NCI-H510A treated with DMSO at 0.1 percent for 48 hours (cell line): ENCODE data around the gene PRMT6.
"Not testable (repeated sequence)": the region's sequence is repeated elsewhere in the genome, so short reads cannot be mapped to it uniquely, and the experiment has no call there.

Source experiments
- DNase-seq: peaks from one replicate; lab custom pipeline; 2025; lab: John Stamatoyannopoulos, UW

Gene PRMT6

DNA sequence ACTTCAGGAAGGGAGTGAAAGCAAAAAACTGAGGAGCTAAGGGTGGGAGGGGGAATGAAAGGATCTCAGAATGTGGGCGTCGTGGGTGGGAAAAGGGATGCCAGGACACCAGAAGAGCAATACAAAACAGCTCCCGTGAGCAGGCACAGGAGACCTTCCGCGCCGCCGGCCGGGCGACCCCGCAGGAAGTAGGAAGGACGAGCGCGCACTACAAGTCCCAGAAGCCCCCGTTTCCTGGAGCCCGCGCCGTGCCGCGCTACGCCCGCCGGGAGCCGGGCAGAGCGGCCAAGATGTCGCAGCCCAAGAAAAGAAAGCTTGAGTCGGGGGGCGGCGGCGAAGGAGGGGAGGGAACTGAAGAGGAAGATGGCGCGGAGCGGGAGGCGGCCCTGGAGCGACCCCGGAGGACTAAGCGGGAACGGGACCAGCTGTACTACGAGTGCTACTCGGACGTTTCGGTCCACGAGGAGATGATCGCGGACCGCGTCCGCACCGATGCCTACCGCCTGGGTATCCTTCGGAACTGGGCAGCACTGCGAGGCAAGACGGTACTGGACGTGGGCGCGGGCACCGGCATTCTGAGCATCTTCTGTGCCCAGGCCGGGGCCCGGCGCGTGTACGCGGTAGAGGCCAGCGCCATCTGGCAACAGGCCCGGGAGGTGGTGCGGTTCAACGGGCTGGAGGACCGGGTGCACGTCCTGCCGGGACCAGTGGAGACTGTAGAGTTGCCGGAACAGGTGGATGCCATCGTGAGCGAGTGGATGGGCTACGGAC lies at the start of gene PRMT6:
TSS of gene PRMT6 (plus strand) at position 249 of the 771 bp plus-strand sequence. CDS start at position 291, 42 bp downstream.
- DNase-seq, result peak; percentile 74

DNA sequence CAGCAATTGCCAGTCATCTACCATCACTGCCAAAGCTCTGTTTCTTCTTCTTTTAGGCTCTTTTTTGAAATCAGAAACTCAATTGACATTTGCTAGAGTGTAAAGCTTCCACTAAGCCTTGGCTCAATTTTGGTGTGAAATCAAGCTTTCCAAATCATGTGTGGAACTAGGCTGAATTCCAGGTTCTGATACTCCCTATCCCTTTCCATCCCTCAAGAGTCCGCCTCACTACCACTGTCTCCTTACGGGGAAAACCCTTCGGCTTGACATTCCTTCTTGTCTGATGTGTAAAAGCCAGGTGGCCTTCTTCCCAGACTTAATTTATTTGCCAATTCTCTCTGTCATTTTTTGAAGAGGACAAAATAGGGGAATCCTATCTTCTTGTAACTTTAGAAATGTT lies 47.2 kb upstream of the PRMT6 start:
- no peak for DNase-seq

DNA sequence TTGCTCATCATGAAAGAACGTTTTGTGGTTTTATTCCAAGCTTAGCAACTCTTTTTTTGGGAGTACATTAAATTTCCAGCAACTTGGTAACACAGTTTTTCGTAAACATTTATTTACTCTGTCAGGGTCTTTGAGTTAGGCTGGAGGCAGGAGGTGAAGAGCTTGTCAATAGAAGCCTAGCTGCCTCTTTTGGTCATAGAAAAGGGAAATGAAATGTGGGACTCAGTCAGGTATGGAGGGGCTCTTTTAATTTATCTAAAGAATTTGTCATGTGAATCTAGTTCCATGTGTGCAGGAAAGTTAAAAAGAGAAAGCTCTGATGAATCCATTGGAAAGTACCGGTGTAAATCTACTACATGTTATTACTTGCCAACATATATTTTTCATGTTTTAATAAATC lies 45.9 kb upstream of the PRMT6 start:
- no peak for DNase-seq

DNA sequence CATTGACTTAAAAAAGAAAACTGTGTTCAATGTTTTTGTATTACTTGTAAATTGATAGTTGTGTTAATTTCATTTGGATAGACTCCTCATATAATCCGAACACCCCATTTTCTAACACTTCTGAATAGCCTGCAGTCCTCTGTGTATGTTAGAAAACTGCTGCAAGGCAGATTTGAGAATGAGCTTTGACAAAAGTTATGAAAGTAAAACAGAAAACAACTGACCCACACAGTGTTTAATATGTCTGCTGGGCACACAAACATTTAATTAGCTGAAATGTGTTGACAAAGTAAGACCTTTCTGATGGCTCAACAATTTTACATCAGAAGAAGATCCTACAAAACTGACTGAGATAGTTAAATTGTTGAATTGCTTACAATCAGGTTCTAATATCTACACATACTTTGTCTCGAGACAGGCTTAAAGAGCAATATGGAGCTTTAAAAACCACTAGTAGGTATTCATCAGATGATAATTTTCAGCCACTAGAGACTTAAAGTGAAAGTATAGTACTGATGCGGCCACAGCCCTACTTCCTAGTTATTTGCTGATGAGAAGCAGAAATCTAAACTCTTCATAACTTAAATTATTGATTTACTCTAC lies 40.0 kb upstream of the PRMT6 start:
- DNase-seq, result no peak

DNA sequence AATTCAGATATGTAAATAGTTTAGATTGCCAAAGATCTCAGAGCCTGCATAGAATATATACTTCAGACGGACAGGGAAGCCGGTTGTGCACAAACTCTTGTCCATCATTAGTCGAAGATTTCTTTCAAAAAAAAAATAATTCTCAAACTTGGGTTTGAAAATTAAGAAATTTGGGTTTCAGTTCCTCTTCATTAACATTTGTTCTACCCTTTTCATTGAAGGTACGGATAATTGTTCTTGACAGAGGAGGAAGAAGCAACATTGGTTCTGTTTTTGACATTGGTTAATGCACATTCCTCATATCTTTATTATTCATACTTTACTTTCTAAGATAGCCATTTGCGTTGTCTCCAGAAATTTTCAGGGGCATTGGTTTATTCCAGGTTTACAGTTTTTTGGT lies 38.0 kb upstream of the PRMT6 start:
- no peak for DNase-seq

DNA sequence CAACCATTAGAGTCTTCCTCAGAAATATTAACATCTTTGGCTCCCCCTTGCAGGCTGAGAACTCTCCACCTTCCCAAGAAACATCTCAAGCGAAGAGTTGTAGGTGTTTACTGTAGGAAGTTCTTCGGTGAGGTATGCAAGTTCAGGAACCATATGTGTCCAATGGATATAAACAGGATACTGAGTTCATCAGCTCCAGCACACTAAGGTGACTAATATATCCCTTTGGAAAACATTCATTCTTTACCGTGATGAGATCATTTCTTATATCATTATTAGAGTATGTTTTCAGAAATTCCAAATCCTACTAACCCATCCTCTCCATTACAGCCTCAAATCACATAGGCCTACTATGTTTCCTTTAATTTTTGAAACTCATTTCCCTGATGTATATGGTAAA lies 37.3 kb upstream of the PRMT6 start:
- no peak for DNase-seq

DNA sequence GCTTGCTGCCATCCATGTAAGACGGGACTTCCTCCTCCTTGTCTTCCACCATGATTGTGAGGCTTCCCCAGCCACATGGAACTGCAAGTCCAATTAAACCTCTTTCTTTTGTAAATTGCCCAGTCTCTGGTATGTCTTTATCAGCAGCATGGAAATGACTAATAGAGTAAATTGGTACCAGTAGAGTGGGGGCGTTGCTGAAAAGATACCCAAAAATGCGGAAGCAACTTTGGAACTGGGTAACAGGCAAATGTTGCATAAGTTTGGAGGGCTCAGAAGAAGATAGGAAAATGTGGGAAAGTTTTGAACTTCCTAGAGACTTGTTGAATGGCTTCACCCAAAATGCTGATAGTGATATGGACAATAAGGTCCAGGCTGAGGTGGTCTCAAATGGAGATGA lies 17.6 kb upstream of the PRMT6 start:
- not testable (repeated sequence) for DNase-seq

DNA sequence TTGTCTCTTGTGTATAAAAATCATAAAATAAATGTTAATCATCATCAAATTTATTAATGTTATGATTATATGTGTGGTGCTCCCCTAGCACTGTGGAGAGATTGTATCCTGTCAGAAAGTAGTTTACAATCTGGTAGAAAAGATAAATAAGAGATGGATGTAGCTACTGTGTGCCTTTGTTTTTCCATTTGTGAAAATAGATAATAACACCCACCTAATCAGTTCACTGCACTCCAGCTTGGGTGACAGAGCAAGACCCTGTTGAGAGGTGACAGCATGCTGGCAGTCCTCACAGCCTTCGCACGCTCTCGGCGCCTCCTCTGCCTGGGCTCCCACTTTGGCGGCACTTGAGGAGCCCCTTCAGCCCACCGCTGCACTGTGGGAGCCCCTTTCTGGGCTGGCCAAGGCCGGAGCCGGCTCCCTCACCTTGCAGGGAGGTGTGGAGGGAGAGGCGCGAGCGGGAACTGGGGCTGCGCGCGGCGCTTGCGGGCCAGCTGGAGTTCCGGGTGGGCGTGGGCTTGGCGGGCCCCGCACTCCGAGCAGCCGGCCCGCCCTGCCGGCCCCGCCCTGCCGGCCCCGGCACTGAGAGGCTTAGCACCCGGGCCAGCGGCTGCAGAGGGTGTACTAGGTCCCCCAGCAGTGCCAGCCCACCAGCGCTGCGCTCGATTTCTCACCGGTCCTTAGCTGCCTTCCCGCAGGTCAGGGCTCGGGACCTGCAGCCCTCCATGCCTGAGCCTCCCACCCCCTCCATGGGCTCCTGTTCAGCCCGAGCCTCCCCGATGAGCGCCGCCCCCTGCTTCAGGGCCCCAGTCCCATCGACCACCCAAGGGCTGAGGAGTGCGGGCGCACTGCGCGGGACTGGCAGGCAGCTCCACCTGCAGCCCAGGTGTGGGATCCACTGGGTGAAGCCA lies 11.9 kb upstream of the PRMT6 start:
- not testable (repeated sequence) for DNase-seq

DNA sequence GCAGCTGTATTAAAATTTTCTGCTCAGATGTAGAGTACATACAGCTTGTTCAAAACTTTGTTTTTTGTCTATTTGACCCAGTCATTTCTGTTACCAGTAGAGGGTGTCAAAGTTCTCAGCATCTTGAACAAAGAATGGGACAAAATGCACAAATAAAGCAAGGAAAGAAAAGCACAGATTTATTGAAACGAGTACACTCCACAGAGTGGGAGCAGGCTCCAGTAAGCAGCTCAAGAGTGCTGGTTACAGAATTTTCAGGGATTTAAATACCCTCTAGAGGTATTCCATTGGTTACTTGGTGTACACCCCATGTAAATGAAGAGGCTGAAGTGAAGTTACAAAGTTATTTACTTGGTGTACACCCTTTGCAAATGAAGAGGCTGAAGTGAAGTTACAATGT lies 8.9 kb upstream of the PRMT6 start:
- DNase-seq, result no peak

DNA sequence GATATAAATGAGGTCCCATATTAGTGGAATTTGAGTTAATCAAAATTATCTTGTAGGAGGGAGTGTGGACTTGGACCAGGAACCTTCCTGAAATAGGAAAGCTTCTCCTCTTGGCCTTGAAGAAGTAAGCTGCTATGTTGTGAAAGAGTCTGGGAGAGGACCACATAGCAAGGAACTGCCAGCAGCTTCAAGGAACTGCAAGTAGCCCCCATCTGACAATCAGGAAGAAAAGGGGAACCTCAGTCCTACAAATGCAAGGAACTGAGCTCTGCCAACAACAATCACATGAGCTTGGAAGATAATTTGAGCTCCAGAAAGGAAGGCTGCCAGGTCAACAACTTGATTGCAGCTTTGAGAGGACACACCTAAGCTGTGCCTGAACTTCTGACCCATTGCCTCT lies 8.2 kb upstream of the PRMT6 start:
- no peak for DNase-seq

DNA sequence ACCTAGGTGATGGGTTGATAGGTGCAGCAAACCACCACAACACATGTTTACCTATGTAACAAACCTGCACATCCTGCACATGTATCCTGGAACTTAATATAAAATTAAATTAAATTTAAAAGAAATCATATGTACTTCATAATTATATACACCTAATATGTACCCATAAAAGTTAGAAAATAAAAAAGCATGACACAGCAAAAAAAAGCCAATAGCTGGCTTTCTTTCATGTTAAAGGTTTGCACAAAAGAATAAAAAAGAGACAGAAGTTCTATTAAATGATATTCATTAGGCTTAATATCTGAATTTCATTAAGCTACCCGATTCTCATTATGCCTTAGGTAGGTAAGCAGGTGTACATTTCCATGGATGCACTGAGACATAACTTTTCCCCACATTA lies 5.2 kb upstream of the PRMT6 start:
- no peak for DNase-seq

DNA sequence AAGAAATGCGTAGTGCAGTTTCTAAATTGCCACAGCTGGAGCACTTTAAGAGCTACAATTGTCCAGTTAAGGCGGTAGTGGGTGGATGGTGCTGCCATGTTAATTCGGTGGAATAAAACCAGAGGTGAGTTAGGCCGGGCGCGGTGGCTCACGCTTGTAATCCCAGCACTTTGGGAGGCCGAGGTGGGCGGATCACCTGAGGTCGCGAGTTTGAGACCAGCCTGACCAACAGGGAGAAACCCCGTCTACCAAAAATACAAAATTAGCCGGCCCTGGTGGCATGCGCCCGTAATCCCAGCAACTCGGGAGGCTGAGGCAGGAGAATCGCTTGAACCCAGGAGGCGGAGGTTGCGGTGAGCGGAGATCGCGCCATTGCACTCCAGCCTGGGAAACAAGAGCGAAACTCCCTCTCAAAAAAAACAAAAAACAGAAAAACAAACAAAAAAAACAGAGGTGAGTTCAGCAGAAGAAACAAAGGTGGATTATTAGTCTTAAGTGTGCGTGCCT lies 502 bp upstream of the PRMT6 start:
- DNase-seq, result not testable (repeated sequence)

DNA sequence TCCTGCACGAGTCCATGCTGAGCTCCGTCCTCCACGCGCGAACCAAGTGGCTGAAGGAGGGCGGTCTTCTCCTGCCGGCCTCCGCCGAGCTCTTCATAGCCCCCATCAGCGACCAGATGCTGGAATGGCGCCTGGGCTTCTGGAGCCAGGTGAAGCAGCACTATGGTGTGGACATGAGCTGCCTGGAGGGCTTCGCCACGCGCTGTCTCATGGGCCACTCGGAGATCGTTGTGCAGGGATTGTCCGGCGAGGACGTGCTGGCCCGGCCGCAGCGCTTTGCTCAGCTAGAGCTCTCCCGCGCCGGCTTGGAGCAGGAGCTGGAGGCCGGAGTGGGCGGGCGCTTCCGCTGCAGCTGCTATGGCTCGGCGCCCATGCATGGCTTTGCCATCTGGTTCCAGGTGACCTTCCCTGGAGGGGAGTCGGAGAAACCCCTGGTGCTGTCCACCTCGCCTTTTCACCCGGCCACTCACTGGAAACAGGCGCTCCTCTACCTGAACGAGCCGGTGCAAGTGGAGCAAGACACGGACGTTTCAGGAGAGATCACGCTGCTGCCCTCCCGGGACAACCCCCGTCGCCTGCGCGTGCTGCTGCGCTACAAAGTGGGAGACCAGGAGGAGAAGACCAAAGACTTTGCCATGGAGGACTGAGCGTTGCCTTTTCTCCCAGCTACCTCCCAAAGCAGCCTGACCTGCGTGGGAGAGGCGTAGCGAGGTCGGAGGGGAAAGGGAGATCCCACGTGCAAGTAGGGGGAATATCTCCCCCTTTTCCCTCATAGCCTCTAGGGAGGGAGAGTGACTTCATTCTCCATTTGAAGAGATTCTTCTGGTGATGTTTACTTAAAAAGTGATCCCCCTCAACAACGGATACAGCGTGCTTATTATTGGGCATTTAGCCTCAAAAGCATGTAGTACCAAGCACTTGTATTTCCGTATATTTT lies 991 bp downstream of the PRMT6 start:
- peak; percentile 61 for DNase-seq

DNA sequence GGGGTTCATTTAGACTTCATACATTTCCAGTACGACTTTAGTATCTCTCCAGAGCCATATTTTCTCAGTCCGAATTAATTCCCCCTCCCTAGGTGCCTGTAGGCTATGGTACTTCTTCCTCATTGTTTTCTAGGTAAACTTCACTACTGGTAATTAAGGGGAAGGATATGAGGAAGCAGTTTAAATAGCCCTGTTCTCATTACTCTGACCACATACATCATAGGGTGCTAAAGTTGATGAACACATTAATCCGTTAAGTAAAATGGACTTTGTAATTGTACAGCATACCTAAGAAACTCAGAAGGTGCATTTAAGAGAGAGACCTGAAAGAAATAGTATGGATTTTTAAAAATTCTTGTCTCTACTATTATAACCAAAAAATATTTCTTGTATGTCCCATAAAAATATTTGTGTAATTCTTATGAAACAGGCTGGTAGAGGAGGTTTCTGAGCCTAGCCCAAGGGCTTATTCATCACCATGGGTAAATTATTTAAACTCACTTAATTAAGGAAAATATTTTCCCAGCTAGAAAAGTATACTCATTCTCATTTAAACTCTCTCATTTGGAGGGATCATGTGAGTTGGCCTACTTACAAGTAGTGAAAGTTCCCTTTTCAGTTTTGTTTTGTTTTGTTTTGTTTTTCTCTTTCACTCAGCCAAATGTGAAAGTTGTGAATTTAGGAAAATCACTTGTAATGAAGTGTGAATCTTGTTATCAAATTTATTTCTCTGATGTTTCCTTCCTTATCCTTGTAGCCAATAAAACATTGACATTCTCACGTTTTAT lies 2.0 kb downstream of the PRMT6 start:
- no peak for DNase-seq

DNA sequence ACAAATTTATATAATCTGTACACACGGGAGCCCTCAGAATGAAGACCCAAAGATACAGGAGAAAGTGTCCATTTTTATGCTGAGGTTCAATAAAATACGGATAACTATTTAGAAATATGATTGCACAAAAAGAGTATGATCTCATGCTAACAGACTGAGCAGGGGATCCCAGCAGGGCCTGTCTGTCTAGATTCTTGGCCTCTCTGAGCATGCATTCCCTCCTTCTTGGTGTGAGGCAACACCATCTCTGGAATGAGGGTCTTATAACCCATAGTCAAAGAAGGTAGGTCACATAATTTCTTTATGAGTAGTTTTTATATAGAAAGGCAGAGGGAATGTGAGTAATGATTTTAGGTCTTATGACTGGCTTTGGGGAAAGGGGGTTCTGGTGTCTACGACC lies 5.4 kb downstream of the PRMT6 start:
- no peak for DNase-seq

DNA sequence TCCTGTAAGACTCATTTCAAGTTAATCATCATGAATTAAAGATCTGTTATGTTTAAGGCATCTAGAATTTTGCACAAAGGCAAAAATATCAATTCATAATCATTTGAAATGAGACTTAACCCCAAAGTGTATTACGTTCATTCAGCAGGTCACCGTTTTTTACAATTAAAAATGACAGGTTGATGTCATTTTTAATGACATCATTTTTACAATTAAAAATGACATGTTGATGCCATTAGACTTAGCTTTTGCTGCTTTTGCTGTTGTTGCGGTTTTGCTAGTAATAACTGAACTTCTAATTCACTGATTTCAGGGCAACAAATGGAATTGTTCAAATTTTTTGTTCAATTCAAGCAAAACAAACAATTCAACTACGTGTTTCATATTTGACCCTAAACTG lies 17.0 kb downstream of the PRMT6 start:
- no peak for DNase-seq

DNA sequence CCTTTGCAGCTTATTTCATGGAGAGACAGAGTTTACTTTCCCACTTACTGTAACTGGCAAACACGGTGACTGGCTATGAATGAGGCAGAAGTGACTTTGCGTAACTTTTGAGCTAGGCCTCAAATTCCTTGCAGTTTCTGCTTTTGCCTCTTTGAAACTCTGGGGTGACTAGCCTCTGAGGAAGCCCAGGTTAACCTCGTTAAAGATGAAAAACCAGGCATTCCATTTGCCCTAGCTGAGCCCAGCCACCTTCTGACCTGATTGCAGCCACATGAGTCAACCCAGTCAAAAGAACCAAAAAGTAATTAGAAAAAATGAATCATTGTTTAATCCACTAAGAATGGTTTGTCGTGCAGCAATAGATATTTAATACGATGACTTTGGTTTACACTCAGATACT lies 20.4 kb downstream of the PRMT6 start:
- no peak for DNase-seq

DNA sequence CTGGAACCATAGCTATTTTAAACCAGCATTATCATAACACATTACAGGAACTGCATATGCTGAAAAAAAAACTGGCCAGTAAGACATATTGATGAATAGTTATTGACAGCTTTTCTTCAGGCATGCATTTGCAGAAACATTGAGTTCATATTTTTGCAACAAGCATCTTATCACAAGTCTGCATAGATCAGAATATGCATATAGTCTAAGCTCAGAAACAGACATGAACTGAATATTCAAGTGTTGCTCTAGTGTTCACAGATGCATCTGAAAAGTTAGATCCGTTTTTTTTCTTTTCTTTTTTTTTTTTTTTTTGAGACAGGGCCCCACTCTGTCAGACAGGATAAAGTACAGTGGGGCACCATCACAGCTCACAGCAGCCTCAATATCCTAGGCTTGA lies 22.8 kb downstream of the PRMT6 start:
- no peak for DNase-seq

DNA sequence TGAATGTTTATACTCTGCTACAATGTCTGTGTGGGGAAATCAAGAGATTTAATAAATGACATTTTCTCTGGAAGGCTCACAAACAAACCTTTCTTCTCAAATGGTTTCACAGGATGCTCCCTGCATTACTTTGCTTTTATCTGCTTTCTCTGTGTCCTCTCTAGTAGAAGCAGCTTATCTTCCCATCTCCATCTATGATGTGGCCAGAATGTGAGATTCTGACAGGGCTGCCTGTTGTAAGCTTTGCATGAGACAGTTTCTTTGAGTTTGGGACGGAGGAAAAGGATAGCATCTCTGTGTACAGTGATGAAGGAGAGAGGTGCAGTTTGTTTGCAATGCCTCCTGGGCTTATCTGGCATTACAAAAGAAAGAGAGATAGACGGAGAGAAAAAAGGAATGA lies 24.6 kb downstream of the PRMT6 start:
- no peak for DNase-seq

DNA sequence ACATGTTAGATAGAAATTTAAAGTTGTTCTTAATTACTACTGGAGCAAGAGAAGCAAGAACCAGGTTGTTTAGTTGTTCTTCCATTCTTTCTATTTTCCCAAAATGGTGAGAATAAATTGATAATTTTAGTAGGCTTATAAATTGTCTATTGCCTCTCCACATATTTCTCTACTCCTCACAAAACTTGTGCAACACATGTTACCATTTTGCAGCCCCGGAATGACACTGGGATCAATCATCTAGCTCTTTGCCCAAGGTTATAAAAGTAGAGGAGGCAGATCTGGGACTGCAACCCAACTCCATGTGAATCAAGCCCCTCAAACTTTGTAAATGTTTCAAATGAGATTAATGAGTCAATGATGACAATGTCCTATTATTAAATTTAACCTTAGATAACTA lies 34.9 kb downstream of the PRMT6 start:
- DNase-seq, result no peak

DNA sequence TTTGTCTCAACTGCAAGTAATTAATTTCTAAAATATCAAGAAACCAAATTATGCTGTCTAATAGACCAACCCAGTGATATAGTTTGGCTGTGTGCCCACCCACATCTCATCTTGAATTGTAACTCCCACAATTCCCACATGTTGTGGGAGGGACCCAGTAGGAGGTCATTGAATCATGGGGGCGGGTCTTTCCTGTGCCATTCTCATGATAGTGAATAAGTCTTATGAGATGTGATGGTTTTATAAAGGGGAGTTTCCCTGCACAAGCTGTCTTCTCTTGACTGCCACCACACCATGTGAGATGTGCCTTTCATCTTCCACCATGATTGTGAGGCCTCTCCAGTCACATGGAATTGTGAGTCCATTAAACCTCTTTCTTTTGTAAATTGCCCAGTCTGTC lies 36.9 kb downstream of the PRMT6 start:
- DNase-seq, result not testable (repeated sequence)
